ENCODE data around the gene TXK. TPM values are rescaled to one million over a fixed set of nuclear protein-coding genes. Genes with fewer than 3 reads are reported as not detected.

TXK gene
- total and polyA plus RNA-seq, 7 experiments from 2014 or later = 35.5 to 128 (median 112) TPM

DNA sequence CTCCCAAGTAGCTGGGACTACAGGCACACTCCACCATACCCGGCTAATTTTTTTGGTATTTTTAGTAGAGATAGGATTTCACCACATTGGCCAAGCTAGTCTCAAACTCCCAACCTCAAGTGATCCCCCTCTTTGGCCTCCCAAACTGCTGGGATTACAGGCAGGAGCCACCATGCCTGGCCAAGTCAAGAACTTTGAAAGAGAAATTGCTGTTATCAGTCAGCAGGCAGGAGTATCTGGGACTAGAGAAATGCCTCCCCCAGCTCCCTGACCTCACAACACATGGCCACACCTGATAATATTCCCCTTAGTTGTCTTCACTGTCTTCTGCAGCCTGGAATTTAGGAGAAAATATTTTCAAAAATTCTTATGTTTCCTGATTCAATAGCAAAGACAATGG lies 7.4 kb downstream of the TXK start:
- peaks cover 3 to 42% (median 18%) of the 10 kb centered on the region in 5 donors for H3K36me3 Mint-ChIP-seq
- Histone ChIP-seq H3K27me3 (ENCODE audit: control insufficient read depth in 2 of 2, insufficient read depth in 2 of 2, low read length in 2 of 2) (no peaks in the 10 kb centered on the region), H3K4me1 (ENCODE audit: control insufficient read depth in 2 of 2, insufficient read depth in 2 of 2, low read length in 2 of 2) (peaks cover 32 to 89% of the 10 kb centered on the region in 2 donors), H3K27ac (ENCODE audit: low read depth, low read length) (peak overlapping the region; percentile 79), H3K36me3 (ENCODE audit: control insufficient read depth in 2 of 3, insufficient read depth in 3 of 3, low read length in 3 of 3) (peaks cover 0 to 7% (median 0%) of the 10 kb centered on the region in 3 experiments), H3K9me3 (ENCODE audit: control insufficient read depth in 2 of 3, low read length in 3 of 3) (no peaks in the 10 kb centered on the region), H3K4me3 (ENCODE audit: low read length) (peak overlapping the region; percentile 52)
- H3K4me3 Mint-ChIP-seq = peak overlapping the region in 9 of 10 donors; percentile 42 to 99 (median 87)
- peaks cover 0 to 87% (median 83%) of the 10 kb centered on the region in 7 donors for H3K4me1 Mint-ChIP-seq
- POLR2A ChIA-PET = interaction anchor here (0.7 to 12.1 kb wide), 3 partner anchors 9 to 12 kb away, joined by 11 to 184 read pairs (median 18); partner anchors contain the start of gene TXK
- H3K9me3 Mint-ChIP-seq = no peaks in the 10 kb centered on the region
- intact Hi-C loops (cut with micrococcal nuclease) = loop anchor here (5.0 to 10.0 kb wide), 2 partner anchors 418 to 421 kb away; no protein-coding TSS in a partner anchor
- DNase-seq = no peak
- H3K27me3 Mint-ChIP-seq = no peaks in the 10 kb centered on the region
- peak overlapping the region in 7 of 9 donors; percentile 89 to 97 (median 95) for H3K27ac Mint-ChIP-seq
- no peak for ATAC-seq
- CTCF ChIA-PET = interaction anchor here (1.5 to 6.3 kb wide), 3 partner anchors 13 to 79 kb away, joined by 6 to 127 read pairs (median 12); no protein-coding TSS in a partner anchor

DNA sequence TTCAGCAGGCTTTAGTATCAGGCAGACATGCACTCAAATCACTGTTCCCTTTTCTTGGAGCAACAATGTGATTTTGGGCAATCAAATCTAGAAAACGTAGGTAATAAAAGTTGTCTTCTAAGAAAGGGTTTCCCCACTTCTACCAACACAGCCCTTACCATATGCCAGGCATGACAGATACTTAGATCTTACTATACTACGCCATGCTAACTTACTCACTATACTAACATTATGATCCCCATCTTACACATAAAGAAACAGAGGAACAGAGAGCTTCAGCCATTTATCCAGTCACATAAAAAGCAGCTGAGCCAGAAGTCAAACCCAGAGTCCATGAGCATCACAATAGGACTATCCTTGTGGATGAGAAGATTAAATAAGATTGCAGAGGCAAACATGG lies 9.2 kb downstream of the TXK start:
- no peaks in the 10 kb centered on the region for H3K9me3 ChIP-seq (ENCODE audit: control insufficient read depth in 2 of 3, low read length in 3 of 3)
- Mint-ChIP-seq H3K27ac (peak overlapping the region in 7 of 9 donors; percentile 7 to 97 (median 93)), H3K27me3 (no peaks in the 10 kb centered on the region), H3K9me3 (no peaks in the 10 kb centered on the region), H3K36me3 (peaks cover 3 to 35% (median 9%) of the 10 kb centered on the region in 5 donors), H3K4me3 (peak overlapping the region in 9 of 10 donors; percentile 12 to 96 (median 68)), H3K4me1 (peaks cover 2 to 71% (median 67%) of the 10 kb centered on the region in 7 donors)
- H3K4me3 ChIP-seq (ENCODE audit: low read length) = no peak overlapping the region
- DNase-seq (no peak), ATAC-seq (no peak)
- POLR2A ChIA-PET = interaction anchor here (12.1 kb wide), 1 partner anchor 13 kb away, joined by 184 read pairs; the partner anchor contains the start of gene TXK
- no peaks in the 10 kb centered on the region for H3K27me3 ChIP-seq (ENCODE audit: control insufficient read depth in 2 of 2, insufficient read depth in 2 of 2, low read length in 2 of 2)
- H3K27ac ChIP-seq (ENCODE audit: low read depth, low read length) = peak overlapping the region; percentile 79
- intact Hi-C loops (cut with micrococcal nuclease) = loop anchor here (5.0 to 10.0 kb wide), 2 partner anchors 420 to 422 kb away; no protein-coding TSS in a partner anchor
- peaks cover 25 to 88% of the 10 kb centered on the region in 2 donors for H3K4me1 ChIP-seq (ENCODE audit: control insufficient read depth in 2 of 2, insufficient read depth in 2 of 2, low read length in 2 of 2)
- H3K36me3 ChIP-seq (ENCODE audit: control insufficient read depth in 2 of 3, insufficient read depth in 3 of 3, low read length in 3 of 3) = no peaks in the 10 kb centered on the region
- CTCF ChIA-PET = interaction anchor here (0.8 to 3.1 kb wide), 3 partner anchors 9 to 17 kb away, joined by 3 to 9 read pairs (median 7); no protein-coding TSS in a partner anchor

DNA sequence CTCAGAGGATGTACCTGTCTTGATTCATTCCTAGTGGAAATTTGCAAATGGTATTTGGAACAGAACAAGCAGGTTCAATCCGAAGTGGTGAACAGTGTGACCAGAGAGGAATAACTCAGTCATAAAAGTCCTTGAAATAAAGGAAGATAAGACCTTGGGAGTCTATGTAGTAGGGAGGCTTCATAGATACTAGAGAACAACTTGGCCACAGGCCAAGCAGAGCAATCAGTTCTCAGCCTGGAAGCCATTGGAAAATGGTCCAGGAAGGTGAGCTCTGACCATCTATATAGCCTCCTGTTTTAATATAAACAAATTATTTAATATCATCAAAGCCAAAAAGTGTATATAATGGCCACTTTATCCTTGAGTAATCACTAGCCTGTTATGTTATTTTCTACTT lies 11.3 kb downstream of the TXK start:
- H3K4me3 Mint-ChIP-seq = no peak overlapping the region
- H3K36me3 Mint-ChIP-seq = peaks cover 6 to 43% (median 11%) of the 10 kb centered on the region in 5 donors
- ATAC-seq = no peak

DNA sequence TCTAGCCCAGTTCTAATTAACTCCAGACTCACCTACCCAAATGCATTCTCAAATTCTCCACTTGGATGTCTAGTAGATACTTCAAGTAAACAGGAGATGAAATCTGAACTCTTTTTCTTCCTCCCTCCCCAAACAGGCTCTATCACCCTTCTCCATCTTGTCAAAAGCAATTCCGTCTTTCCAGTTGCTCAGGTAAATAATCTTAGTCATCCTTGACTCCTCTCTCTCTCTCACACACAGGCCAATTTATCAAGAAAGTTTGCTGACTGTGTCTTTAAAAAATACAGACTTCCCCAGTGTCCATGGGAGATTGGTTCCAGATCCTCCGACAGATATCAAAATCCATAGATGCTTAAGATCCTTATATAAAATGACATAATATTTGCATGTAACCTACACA lies 12.9 kb downstream of the TXK start:
- Histone ChIP-seq H3K4me3 (ENCODE audit: low read length) (no peak overlapping the region), H3K36me3 (ENCODE audit: control insufficient read depth in 2 of 3, insufficient read depth in 3 of 3, low read length in 3 of 3) (peaks cover 0 to 5% (median 0%) of the 10 kb centered on the region in 3 experiments), H3K27me3 (ENCODE audit: control insufficient read depth in 2 of 2, insufficient read depth in 2 of 2, low read length in 2 of 2) (no peaks in the 10 kb centered on the region), H3K27ac (ENCODE audit: low read depth, low read length) (no peak overlapping the region), H3K4me1 (ENCODE audit: control insufficient read depth in 2 of 2, insufficient read depth in 2 of 2, low read length in 2 of 2) (peaks cover 9 to 78% of the 10 kb centered on the region in 2 donors), H3K9me3 (ENCODE audit: control insufficient read depth in 2 of 3, low read length in 3 of 3) (no peaks in the 10 kb centered on the region)
- peaks cover 0 to 1% (median 0%) of the 10 kb centered on the region in 11 donors for H3K9me3 Mint-ChIP-seq
- peaks cover 39 to 72% (median 68%) of the 10 kb centered on the region in 7 donors for H3K4me1 Mint-ChIP-seq
- H3K4me3 Mint-ChIP-seq = no peak overlapping the region
- intact Hi-C loops (cut with micrococcal nuclease) = loop anchor here in 1 of 2 donors (10.0 kb wide), 1 partner anchor 424 kb away; no protein-coding TSS in a partner anchor
- ATAC-seq (no peak), DNase-seq (no peak)
- H3K27me3 Mint-ChIP-seq = no peaks in the 10 kb centered on the region
- no peak overlapping the region for H3K27ac Mint-ChIP-seq
- peaks cover 10 to 46% (median 13%) of the 10 kb centered on the region in 5 donors for H3K36me3 Mint-ChIP-seq
- ChIA-PET POLR2A (no interaction called here), CTCF (no interaction called here)

More for the DNA sequence above, 11.3 kb downstream of the TXK start:
- H3K27ac Mint-ChIP-seq = peak overlapping the region in 1 of 9 donors; percentile 97
- DNase-seq = no peak
- H3K27me3 Mint-ChIP-seq = no peaks in the 10 kb centered on the region
- peaks cover 22 to 90% of the 10 kb centered on the region in 2 donors for H3K4me1 ChIP-seq (ENCODE audit: control insufficient read depth in 2 of 2, insufficient read depth in 2 of 2, low read length in 2 of 2)
- POLR2A ChIA-PET = interaction anchor here (0.6 to 12.1 kb wide), 3 partner anchors 9 to 23 kb away, joined by 3 to 184 read pairs (median 14); partner anchors contain the start of gene TXK
- no peaks in the 10 kb centered on the region for H3K27me3 ChIP-seq (ENCODE audit: control insufficient read depth in 2 of 2, insufficient read depth in 2 of 2, low read length in 2 of 2)
- intact Hi-C loops (cut with micrococcal nuclease) = loop anchor here in 1 of 2 donors (10.0 kb wide), 1 partner anchor 422 kb away; no protein-coding TSS in a partner anchor
- peaks cover 0 to 5% (median 0%) of the 10 kb centered on the region in 3 experiments for H3K36me3 ChIP-seq (ENCODE audit: control insufficient read depth in 2 of 3, insufficient read depth in 3 of 3, low read length in 3 of 3)
- H3K4me1 Mint-ChIP-seq = peaks cover 24 to 72% (median 68%) of the 10 kb centered on the region in 7 donors
- no peak overlapping the region for H3K27ac ChIP-seq (ENCODE audit: low read depth, low read length)
- CTCF ChIA-PET = interaction anchor here (1.6 kb wide), 1 partner anchor 19 kb away, joined by 3 read pairs; no protein-coding TSS in a partner anchor
- no peaks in the 10 kb centered on the region for H3K9me3 ChIP-seq (ENCODE audit: control insufficient read depth in 2 of 3, low read length in 3 of 3)
- H3K4me3 ChIP-seq (ENCODE audit: low read length) = no peak overlapping the region
- H3K9me3 Mint-ChIP-seq = peaks cover 0 to 1% (median 0%) of the 10 kb centered on the region in 11 donors

- CTCF ChIA-PET = no interaction called here
- peak overlapping the region in 2 of 10 donors; percentile 42 to 68 for H3K4me3 Mint-ChIP-seq
- peak overlapping the region in 2 of 9 donors; percentile 24 to 92 for H3K27ac Mint-ChIP-seq
- ATAC-seq (no peak), DNase-seq (no peak)
- POLR2A ChIA-PET = interaction anchor here (0.5 to 1.0 kb wide), 3 partner anchors 14 to 717 kb away, joined by 3 read pairs; partner anchors contain the start of gene TXK
- intact Hi-C loops (cut with micrococcal nuclease) = loop anchor here in 1 of 2 donors (10.0 kb wide), 1 partner anchor 425 kb away; no protein-coding TSS in a partner anchor
- no peaks in the 10 kb centered on the region for H3K9me3 ChIP-seq (ENCODE audit: control insufficient read depth in 2 of 3, low read length in 3 of 3)
- peaks cover 10 to 43% (median 13%) of the 10 kb centered on the region in 5 donors for H3K36me3 Mint-ChIP-seq
- H3K4me3 ChIP-seq (ENCODE audit: low read length) = no peak overlapping the region
- H3K4me1 Mint-ChIP-seq = peaks cover 41 to 69% (median 60%) of the 10 kb centered on the region in 7 donors
- peaks cover 9 to 67% of the 10 kb centered on the region in 2 donors for H3K4me1 ChIP-seq (ENCODE audit: control insufficient read depth in 2 of 2, insufficient read depth in 2 of 2, low read length in 2 of 2)
- no peaks in the 10 kb centered on the region for H3K27me3 Mint-ChIP-seq
- peaks cover 0 to 1% (median 0%) of the 10 kb centered on the region in 11 donors for H3K9me3 Mint-ChIP-seq
- H3K27me3 ChIP-seq (ENCODE audit: control insufficient read depth in 2 of 2, insufficient read depth in 2 of 2, low read length in 2 of 2) = no peaks in the 10 kb centered on the region
- no peak overlapping the region for H3K27ac ChIP-seq (ENCODE audit: low read depth, low read length)
- peaks cover 0 to 5% (median 0%) of the 10 kb centered on the region in 3 experiments for H3K36me3 ChIP-seq (ENCODE audit: control insufficient read depth in 2 of 3, insufficient read depth in 3 of 3, low read length in 3 of 3)
These were observed 13.9 kb downstream of the TXK start for GRCh38 chr4:48120132-48120531.

- Mint-ChIP-seq H3K4me3 (peak overlapping the region in 9 of 10 donors; percentile 3 to 72 (median 58)), H3K4me1 (peaks cover 39 to 68% (median 55%) of the 10 kb centered on the region in 7 donors), H3K27ac (peak overlapping the region in 7 of 9 donors; percentile 16 to 92 (median 79)), H3K36me3 (peaks cover 10 to 41% (median 13%) of the 10 kb centered on the region in 5 donors), H3K27me3 (no peaks in the 10 kb centered on the region), H3K9me3 (peaks cover 0 to 1% (median 0%) of the 10 kb centered on the region in 11 donors)
- ChIA-PET POLR2A (interaction anchor here (0.7 to 1.0 kb wide), 2 partner anchors 14 to 15 kb away, joined by 3 read pairs; partner anchors contain the start of gene TXK), CTCF (no interaction called here)
- Histone ChIP-seq H3K4me1 (ENCODE audit: control insufficient read depth in 2 of 2, insufficient read depth in 2 of 2, low read length in 2 of 2) (peaks cover 9 to 63% of the 10 kb centered on the region in 2 donors), H3K36me3 (ENCODE audit: control insufficient read depth in 2 of 3, insufficient read depth in 3 of 3, low read length in 3 of 3) (peaks cover 0 to 5% (median 0%) of the 10 kb centered on the region in 3 experiments), H3K27me3 (ENCODE audit: control insufficient read depth in 2 of 2, insufficient read depth in 2 of 2, low read length in 2 of 2) (no peaks in the 10 kb centered on the region), H3K27ac (ENCODE audit: low read depth, low read length) (no peak overlapping the region), H3K9me3 (ENCODE audit: control insufficient read depth in 2 of 3, low read length in 3 of 3) (no peaks in the 10 kb centered on the region), H3K4me3 (ENCODE audit: low read length) (no peak overlapping the region)
- no peak for ATAC-seq
- intact Hi-C loops (cut with micrococcal nuclease) = loop anchor here in 1 of 2 donors (10.0 kb wide), 1 partner anchor 425 kb away; no protein-coding TSS in a partner anchor
- DNase-seq = no peak
These were observed 14.4 kb downstream of the TXK start for GRCh38 chr4:48119646-48120045.

Data from naive thymus-derived CD4-positive, alpha-beta T cell (primary cell).